ENCODE results near the gene YBX2. TPM values are rescaled to one million over a fixed set of nuclear protein-coding genes. Genes with fewer than 3 reads are reported as not detected.
"Not testable (repeated sequence)": the region's sequence is repeated elsewhere in the genome, so short reads cannot be mapped to it uniquely, and the experiment has no call there.

The YBX2 gene
- total RNA-seq (under 1 TPM in 3 of 7 donors, not detected in 4; 0.11 to 0.40 (median 0.19) TPM), polyA plus RNA-seq (under 1 TPM; 0.09 to 0.22 (median 0.12) TPM)
- long read RNA-seq, donor 1, result 0 reads
- long read RNA-seq, donor 2, partial matches to known transcripts, result 290 of 306 reads
- long read RNA-seq, donor 2, other reads (novel, unspliced or antisense), result 16 of 306 reads

- intact Hi-C loops (cut with DNase I; ENCODE audit: low total_unique reads), result loop anchor here (10.0 kb wide), 1 partner anchor 50 kb away; no protein-coding TSS in a partner anchor
- Histone ChIP-seq H3K27ac (no peak within 1 kb of the TSS), H3K4me3 (peak within 1 kb of the TSS; percentile 14 to 68 (median 37)), H3K9me3 (no peaks in the 10 kb centered on the region), H3K4me1 (peaks cover 17 to 40% (median 33%) of the 10 kb centered on the region in 6 donors), H3K36me3 (no peaks in the 10 kb centered on the region), H3K27me3 (replicated peaks in 1 of 7) (peaks cover 0 to 77% (median 38%) of the 10 kb centered on the region in 7 donors)
- 1 to 6% (median 1%) methylated on average over 23 to 57 of the region's 57 CpGs for WGBS, 5 donors
- peak; percentile 89 for DNase-seq
- TF ChIP-seq POLR2AphosphoS5 (IDR thresholded peaks at IDR 0.05) (peak in 2 of 3 donors; percentile 20 to 45), POLR2A (IDR thresholded peaks at IDR 0.05) (no peak)
- TF ChIP-seq, protein P1, sequence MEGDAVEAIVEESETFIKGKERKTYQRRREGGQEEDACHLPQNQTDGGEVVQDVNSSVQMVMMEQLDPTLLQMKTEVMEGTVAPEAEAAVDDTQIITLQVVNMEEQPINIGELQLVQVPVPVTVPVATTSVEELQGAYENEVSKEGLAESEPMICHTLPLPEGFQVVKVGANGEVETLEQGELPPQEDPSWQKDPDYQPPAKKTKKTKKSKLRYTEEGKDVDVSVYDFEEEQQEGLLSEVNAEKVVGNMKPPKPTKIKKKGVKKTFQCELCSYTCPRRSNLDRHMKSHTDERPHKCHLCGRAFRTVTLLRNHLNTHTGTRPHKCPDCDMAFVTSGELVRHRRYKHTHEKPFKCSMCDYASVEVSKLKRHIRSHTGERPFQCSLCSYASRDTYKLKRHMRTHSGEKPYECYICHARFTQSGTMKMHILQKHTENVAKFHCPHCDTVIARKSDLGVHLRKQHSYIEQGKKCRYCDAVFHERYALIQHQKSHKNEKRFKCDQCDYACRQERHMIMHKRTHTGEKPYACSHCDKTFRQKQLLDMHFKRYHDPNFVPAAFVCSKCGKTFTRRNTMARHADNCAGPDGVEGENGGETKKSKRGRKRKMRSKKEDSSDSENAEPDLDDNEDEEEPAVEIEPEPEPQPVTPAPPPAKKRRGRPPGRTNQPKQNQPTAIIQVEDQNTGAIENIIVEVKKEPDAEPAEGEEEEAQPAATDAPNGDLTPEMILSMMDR (IDR thresholded peaks at IDR 0.05 in 8 of 11, conservative IDR thresholded peaks at IDR 0.05 in 3 of 11), result peak in 1 of 11 experiments; percentile 24
Measured at GRCh38 chr17:7294614-7295153, at the start of gene YBX2. YBX2 (minus strand) TSS chr17:7294639; CDS start chr17:7294500, 139 bp downstream.

DNA sequence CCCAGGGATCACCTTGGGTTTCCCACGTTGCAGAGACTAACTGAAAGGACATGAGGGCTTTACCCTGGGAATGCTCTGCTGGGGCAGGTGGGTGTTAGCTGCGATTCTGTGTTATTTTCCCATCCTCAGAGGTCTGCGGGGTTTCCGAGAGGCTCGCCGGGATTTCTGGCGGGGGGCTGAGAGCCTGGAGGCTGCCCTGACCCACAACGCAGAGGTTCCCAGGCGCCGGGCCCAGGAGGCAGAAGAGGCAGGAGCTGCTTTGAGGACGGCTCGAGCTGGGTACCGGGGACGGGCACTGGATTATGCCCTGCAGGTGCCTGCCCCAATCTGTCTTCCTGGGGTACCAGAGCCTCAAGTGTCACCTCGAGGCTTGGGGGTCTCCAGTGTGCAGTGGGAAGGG, 48.8 kb upstream of the YBX2 start:
- TF ChIP-seq POLR2AphosphoS5 (IDR thresholded peaks at IDR 0.05), result peak in 2 of 3 donors; percentile 9 to 62
- TF ChIP-seq POLR2A (IDR thresholded peaks at IDR 0.05), result no peak
- TF ChIP-seq, protein P1 (IDR thresholded peaks at IDR 0.05 in 8 of 11, conservative IDR thresholded peaks at IDR 0.05 in 3 of 11), result no peak
- H3K4me3 ChIP-seq, result no peak overlapping the region
- H3K9me3 ChIP-seq, result no peaks in the 10 kb centered on the region
- H3K27ac ChIP-seq, result no peak overlapping the region
- peaks cover 0 to 43% (median 15%) of the 10 kb centered on the region in 6 donors for H3K4me1 ChIP-seq
- intact Hi-C loops (cut with DNase I; ENCODE audit: low total_unique reads), result loop anchor here (10.0 kb wide), 2 partner anchors 48 to 232 kb away; partner anchors contain the start of genes CD68 and YBX2
- 83 to 89% (median 87%) methylated on average over 15 of the region's 15 CpGs for WGBS, 5 donors
- H3K27me3 ChIP-seq (replicated peaks in 1 of 7), result peaks cover 0 to 20% (median 0%) of the 10 kb centered on the region in 7 donors
- DNase-seq, result no peak
- H3K36me3 ChIP-seq, result peaks cover 0 to 100% (median 74%) of the 10 kb centered on the region in 6 donors

- Histone ChIP-seq H3K36me3 (peaks cover 0 to 91% (median 60%) of the 10 kb centered on the region in 6 donors), H3K9me3 (no peaks in the 10 kb centered on the region), H3K27me3 (replicated peaks in 1 of 7) (peaks cover 0 to 20% (median 0%) of the 10 kb centered on the region in 7 donors), H3K4me3 (no peak overlapping the region), H3K27ac (no peak overlapping the region), H3K4me1 (peaks cover 11 to 51% (median 27%) of the 10 kb centered on the region in 6 donors)
- TF ChIP-seq, protein P1 (IDR thresholded peaks at IDR 0.05 in 8 of 11, conservative IDR thresholded peaks at IDR 0.05 in 3 of 11), result no peak
- peak in 2 of 3 donors; percentile 33 to 53 for TF ChIP-seq POLR2AphosphoS5 (IDR thresholded peaks at IDR 0.05)
- 91 to 100% (median 95%) methylated on average over 10 to 13 of the region's 13 CpGs for WGBS, 5 donors
- DNase-seq, result no peak
- intact Hi-C loops (cut with DNase I; ENCODE audit: low total_unique reads), result loop anchor here (10.0 kb wide), 2 partner anchors 47 to 233 kb away; partner anchors contain the start of genes CD68 and YBX2
Measured at GRCh38 chr17:7341842-7342241, 47.4 kb upstream of the YBX2 start.

GRCh38 chr17:7340179-7340578, 45.7 kb upstream of the YBX2 start:
- H3K27ac ChIP-seq, result no peak overlapping the region
- WGBS, 5 donors, result 78 to 87% (median 84%) methylated on average over 2 of the region's 2 CpGs
- intact Hi-C loops (cut with DNase I; ENCODE audit: low total_unique reads), result loop anchor here (10.0 kb wide), 2 partner anchors 45 to 235 kb away; partner anchors contain the start of genes CD68 and YBX2
- peaks cover 0 to 74% (median 47%) of the 10 kb centered on the region in 6 donors for H3K36me3 ChIP-seq
- peaks cover 11 to 65% (median 38%) of the 10 kb centered on the region in 6 donors for H3K4me1 ChIP-seq
- TF ChIP-seq, protein P1 (IDR thresholded peaks at IDR 0.05 in 8 of 11, conservative IDR thresholded peaks at IDR 0.05 in 3 of 11), result no peak
- no peak for TF ChIP-seq POLR2A (IDR thresholded peaks at IDR 0.05)
- no peaks in the 10 kb centered on the region for H3K9me3 ChIP-seq
- H3K27me3 ChIP-seq (replicated peaks in 1 of 7), result peaks cover 0 to 20% (median 0%) of the 10 kb centered on the region in 7 donors
- no peak for DNase-seq
- H3K4me3 ChIP-seq, result no peak overlapping the region

DNA sequence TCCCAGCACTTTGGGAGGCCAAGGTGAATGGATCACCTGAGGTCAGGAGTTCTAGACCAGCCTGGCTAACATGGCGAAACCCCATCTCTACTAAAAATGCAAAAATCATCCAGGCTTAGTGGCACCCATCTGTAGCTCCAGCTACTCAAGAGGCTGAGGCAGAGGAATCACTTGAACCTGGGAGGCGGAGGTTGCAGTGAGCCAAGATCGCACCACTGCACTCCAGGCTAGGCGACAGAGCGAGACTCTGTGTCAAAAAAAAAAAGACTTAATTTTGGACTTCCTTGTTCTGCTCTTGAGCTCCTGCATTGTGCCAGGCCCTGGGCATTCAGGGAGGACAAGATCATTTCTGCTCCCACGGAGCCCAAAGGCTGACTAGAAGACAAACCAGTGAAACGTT, 43.2 kb upstream of the YBX2 start:
- intact Hi-C loops (cut with DNase I; ENCODE audit: low total_unique reads); H3K9me3 ChIP-seq; DNase-seq: not testable (repeated sequence)
- Histone ChIP-seq H3K36me3 (peaks cover 0 to 49% (median 30%) of the 10 kb centered on the region in 6 donors), H3K27ac (peak overlapping the region; percentile 68 to 95 (median 90)), H3K4me1 (peaks cover 11 to 87% (median 41%) of the 10 kb centered on the region in 6 donors), H3K27me3 (replicated peaks in 1 of 7) (peaks cover 0 to 14% (median 0%) of the 10 kb centered on the region in 7 donors), H3K4me3 (peak overlapping the region; percentile 49 to 77 (median 63))
- 33 to 49% (median 39%) methylated on average over 7 of the region's 7 CpGs for WGBS, 5 donors

Measured in spleen (tissue), 13 donors.